Measurements from ENCODE around the gene ARHGAP4.

ARHGAP4 gene

DNA sequence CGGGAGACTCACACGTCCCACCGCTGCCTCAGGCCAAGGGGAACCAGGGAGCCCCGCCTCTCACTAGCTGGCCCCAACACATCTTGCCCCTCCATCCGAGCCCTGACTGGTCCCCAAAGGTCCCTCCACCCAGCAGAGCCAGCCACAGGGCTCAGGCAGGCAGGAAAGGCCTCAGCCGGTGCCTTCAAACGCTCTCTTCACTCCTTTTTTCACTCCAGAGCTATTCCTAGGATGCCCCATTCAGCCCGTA is 1.5 kb upstream of the ARHGAP4 start:
- ATAC-seq (peak; percentile 0), DNase-seq (no peak)

DNA sequence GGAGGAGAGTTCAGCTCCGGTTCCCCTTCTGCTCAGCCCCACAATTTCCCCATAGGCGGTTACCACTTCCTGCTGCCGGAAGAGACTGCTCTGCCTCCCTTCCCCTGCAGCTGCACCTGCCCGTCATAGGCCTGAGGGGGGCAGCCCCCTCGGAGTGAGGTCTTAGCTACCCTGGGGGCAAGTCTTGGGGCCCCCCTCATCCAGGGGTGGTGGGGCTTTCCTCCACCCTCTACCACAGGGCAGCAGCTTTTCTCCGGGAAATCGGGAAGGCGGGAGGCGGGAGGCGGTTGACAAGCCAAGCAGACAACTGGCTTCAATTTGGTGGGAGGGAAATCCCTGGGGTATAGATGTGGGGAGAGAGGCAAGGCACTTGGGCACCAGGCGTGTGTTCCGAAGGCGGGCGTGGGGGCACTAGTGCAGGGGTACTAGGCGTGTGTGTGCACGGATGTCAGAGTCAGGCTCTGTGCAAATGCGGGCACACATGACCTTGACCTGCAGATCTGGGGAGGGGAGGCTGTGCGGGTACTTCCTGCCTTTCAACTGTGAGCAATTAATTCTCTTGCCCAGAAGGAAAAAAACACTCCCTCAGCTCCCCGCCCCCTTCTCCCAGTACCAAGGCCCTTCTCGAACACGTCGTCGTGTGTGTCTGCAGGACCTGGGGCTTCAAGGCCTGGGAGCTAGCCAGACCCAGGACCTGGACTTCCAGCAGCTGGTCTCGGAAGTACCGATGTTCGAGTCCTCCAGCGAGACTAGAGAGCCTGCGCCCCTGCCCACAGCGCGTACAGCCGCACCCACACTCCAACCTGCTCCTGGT is 1.0 kb upstream of the ARHGAP4 start:
- DNase-seq = peak; percentile 76
- ATAC-seq = peak; percentile 47

DNA sequence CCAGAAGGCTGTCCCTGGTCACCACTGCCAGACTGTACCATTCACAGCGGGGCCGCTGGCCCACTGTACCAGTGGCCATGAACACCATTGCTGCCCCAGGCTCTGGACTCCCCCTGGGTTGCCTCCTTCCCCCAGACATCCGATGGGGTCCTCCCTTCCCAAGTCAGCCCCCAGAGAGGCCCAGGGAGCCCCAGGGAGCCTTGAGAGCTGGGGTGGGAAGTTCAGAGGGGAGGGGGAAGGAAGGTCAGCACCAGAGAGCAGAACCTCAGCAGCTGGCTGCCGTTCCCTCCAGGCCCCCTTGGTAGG is 441 bp upstream of the ARHGAP4 start:
- DNase-seq (no peak), ATAC-seq (peak; percentile 1)

DNA sequence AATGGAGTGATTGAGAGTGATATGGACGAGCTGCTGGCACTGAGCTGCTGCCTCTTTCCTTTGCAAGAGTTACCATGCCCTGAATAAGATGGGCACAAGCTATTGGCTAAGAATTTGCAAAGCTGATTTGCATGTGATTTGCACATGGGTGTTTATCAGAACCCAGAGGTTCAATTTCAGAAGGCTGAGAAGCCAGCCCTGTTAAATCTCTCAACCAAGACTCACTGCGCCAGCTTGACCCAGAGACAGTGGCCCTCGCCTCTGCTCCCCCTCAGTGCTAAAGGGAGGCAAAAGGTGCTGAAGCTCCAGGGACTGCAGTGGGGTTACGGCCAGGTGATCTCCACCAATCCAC is 701 bp downstream of the ARHGAP4 start:
- DNase-seq (no peak), ATAC-seq (no peak)

DNA sequence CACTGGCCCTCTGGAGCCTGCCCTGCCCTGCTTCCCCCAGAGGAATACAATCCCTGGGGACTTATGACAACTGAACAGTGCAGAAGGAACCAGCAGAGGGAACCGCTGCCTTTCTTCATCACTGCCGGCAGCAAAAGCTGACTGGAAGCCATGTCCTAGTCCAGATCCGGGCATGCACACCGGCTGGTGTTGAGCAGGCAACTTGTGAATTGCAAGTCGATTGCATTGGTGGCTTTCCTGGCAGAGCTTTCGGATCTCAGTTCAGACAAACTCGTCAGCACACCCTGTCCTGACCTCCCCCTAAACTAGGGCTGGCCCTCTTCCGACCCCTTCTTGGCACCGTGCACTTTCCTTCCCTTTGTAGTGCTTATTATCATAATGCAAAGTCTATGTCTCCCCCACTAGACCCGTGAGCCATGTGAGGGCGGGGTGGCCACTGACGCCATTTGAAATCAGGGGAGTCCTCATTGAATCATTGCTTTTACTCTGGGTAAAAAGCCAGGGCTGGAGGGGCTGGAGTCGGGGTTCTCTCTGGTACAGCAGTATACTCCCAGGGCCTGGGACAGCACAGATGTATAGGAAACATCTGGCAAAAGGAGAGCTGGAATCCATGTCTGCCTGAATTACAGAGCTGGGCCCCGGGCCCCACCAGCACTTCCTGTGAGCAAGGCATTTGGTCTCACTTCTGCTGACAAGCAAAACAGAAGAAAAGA is 1.8 kb downstream of the ARHGAP4 start:
- no peak for DNase-seq
- no peak for ATAC-seq

DNA sequence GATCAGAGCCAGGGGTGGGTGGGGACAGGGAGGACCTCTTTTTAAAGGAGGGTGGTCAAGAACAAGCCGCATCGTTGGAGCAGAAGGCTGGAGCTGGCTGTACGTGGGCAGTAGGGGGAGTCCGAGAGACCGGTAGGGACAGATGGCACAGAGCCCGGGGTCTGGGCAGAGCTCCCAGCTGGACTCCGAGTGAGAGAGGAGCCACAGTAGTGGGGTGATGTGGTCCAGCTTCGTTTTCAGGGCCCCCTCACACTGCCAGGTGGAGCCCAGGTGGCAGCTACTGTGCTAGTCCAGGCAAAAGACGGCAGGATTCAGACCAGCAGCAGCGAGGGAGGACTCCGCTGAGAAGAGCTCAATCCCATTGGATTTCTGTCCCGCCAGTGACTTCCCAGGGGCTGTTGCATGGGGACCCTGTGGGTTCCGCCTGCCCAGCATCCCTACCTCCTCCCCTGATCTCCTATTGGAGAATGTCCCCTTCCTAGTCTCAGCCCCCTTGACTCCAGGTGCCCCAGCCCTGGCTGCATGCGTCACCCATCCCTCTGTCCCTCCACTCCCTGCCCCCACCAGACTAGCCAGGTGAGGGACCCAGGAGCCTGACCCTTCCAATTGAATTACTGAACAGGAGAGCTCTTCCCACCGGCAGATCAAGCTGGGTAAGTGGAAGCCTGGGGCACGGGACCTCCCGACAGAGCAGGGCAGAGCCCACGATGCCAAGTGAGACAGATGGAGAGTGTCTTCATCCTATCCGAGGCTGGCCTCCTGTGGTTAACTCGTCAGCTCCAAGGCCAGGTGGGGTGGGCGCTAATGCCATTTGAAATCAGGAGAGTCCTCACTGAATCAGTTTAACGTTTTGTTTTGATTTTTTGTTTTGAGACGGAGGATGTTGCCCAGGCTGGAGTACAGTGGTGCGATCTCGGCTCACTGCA is 2.9 kb downstream of the ARHGAP4 start:
- no peak for ATAC-seq
- DNase-seq = no peak

DNA sequence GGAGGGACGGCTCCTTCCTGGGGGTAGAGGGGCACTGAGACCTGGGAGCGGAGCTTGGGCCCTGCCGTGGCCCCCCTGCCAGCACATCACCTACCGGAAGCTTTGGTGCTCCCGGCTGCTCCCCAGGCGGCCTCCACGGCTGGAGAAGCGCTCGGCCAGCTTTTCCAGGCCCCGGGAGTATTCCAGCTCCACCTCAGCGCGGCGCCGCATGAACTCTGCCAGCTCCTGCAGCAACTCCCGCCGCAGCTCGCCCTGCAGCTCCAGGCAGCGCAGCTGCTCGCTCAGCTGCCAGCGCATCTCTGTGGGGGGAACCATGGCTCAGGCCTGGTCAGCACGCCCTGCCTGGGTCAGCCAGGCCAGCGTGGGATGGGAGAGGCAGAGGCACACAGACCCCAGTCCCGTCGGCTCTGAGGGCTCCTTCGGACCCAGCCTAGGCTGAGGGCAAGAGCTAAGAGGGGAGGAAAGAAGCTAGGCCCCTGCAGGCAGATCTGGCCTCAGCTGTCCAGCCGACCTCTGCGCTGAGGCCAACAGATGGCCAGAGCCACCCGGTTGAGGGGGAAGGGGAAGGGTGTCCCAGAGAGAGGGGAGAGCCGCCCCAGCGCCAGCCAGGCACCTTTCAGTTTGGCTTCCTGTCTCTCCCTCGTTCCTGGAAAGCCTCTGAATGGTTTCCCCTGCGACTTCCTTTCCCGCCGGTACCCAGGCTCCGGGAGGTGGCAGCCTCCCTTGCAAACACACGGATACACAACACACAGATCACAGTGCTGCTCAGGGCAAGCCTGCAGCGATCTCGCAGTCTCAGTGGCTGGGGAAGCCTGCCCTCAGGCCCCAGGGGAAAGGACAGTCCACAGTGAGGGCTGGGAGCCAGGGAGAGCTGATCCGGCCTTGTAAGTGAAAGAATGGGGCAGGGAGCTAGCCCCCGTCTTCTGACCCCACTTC is 4.3 kb downstream of the ARHGAP4 start:
- DNase-seq (no peak), ATAC-seq (no peak)

DNA sequence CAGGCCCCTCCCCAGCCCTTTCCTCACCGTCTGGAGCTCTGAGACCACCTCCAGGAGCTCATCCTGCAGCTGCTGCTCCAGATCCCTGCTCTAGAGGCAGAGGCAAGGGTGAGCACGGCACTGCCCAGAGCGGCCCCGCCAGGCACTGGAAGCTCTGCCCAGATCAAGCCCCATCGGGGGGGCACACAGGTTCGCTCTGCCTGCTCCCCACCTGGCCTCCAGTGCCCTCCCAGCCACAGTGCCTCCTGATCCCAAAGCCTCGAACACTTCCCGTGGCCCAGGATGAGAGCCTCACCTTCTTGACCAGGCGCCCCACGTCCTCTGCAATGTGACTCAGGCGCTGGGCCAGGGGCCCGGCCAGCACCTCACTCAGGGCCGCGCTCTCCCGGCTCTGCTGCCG is 5.0 kb downstream of the ARHGAP4 start:
- no peak for ATAC-seq
- DNase-seq = no peak

DNA sequence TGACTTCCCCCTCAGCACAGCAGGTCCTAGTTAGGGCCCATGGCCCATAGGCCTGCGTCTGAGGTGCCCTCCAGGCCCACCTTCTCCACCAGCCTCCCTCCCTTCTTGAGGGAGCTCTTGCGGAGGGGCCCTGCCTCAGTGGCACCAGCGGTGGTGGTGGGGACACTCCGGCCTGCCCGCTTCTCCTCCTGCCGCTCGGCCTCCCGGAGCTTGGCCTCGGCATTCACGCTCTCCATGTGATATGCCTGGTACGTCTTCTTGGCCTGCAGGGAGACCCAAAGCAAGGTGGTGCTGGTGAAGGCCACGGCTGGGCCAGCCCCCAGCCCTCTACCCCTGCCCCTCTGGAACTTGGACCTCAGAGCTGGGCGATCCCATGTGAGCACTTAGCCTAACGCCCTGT is 5.5 kb downstream of the ARHGAP4 start:
- ATAC-seq = no peak
- no peak for DNase-seq

DNA sequence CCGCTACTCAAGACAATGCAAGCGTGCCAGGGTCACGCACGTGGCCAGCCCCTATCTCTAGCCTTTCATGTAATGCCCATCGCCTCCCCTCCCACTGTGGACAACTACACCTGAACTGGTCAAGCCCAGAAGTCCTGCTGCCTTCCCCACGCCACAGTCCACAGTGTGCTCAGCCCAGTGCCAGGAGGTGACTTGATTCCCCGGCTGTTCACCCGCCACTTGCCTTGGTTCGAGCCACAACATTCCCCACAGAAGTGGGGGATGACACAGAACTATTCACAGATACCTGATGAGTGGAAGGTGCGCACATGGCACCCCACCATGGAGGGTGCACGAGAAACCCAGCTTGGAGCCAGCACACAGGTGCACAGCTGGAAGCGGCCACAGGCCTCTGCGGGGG is 6.8 kb downstream of the ARHGAP4 start:
- ATAC-seq = no peak
- no peak for DNase-seq

DNA sequence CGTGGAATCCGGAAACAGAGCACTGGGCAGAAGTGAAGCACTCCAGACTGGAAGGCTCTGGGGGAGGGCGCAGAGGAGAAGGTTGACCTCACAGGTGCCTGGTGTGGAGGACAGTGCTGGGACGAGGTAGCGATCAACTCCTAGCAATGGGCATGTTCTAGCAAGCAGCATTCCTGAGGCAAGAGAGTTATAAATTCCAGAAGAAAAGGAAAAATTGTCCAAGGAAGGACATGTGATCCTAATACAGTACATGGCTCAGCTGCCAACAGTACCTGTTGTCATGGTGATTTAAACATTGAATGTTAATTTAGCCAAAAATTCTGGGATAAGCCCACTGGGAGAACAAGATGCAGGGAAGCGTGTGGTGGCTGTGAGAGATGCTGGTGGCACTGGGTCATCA is 8.2 kb downstream of the ARHGAP4 start:
- DNase-seq (no peak), ATAC-seq (no peak)

DNA sequence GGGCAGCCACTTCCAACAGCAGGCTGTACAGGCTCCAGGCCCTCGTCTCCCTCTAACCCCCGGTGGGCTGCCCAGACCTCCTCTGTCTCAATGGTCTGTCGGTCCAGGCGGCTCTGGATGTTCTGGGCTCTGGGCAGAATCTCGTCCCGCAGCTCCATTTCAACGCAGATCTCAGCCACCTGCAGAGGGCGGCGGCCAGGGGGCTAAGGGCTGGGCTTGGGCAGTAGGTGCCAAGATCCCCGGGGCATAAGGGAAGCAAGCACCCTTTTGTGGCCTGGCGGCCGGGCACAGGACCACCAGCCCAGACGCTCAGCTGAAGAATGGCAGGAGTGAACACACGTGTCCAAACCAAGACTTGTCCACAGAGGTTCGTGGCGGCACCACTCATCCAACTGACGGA is 12.4 kb downstream of the ARHGAP4 start:
- ATAC-seq = no peak
- DNase-seq = no peak

DNA sequence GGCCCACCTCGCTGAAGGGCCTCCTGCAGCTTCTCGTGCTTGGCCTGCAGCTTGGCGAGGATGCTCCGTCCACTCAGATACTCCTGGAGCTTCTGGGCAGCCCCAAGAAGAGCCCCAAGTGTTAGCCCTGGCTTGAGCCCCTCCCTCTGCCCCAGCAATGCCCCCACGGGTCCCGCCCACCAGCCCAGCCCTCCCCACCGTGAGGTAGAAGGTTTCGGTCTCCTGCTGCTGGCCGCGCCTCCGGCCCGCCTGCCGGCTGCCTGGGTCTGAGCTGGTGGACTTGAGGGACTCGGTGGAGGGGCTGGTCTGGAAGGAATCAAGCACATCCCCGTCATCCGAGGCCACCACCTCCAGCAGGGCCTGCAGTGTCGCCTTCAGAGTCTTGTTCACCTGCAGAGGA is 12.9 kb downstream of the ARHGAP4 start:
- ATAC-seq (no peak), DNase-seq (no peak)

DNA sequence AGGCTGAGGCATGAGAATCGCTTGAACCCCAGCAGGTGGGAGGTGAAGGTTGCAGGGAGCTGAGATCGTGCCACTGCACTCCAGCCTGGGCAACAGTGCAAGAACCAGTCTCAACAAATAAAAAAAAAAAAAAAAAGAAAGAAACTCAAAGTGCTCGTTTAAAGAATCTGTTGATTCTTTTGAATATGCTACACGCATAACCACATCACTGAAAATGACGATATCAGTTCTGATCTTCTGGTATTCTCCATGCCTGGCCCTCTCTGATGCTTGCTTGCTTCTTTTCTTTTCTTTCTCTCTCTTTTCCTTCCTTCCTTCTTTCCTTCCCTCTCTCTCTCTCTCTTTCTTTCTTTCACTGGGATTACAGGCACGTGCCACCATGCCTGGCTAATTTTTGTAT is 14.3 kb downstream of the ARHGAP4 start:
- DNase-seq = no peak
- ATAC-seq = no peak

DNA sequence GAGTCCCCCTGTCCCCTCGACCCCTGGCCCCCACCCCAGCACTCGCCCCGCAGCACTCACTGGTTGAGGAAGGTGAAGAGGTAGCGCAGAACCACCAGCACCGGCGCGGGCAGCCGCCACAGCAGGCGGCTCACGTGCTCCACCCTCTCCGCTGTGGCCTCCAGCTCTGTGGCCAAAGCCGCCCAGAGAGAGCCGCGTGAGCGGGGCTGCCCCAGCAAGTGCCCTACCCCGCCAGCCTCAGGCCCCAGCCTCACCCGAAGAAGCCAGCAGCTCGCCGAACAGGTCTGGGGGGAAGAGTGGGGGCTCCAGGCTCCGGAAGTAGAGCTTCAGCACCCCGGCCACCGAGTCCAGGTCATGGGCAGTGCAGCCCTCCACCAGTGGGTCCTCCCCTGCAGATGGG is 15.6 kb downstream of the ARHGAP4 start:
- no peak for DNase-seq
- no peak for ATAC-seq

DNA sequence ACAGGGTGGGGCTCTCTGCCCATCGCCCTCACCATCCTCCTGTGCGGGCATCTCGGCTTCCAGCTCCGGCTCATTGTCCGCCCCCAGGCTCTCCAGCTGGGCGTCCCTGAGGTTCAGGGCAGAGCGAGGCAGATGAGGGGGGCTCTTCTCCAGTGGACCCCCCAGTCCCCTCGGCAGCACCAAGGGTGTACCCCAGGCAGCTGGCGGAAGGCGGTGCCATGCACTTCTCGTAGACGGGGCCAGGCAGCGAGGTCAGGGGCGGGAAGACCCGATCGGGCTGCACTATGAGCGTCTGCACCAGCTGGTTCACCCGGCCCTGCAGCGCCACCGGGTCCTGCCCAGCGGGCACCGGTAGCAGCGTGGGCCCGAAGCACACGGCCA is 16.1 kb downstream of the ARHGAP4 start:
- no peak for DNase-seq
- no peak for ATAC-seq

DNA sequence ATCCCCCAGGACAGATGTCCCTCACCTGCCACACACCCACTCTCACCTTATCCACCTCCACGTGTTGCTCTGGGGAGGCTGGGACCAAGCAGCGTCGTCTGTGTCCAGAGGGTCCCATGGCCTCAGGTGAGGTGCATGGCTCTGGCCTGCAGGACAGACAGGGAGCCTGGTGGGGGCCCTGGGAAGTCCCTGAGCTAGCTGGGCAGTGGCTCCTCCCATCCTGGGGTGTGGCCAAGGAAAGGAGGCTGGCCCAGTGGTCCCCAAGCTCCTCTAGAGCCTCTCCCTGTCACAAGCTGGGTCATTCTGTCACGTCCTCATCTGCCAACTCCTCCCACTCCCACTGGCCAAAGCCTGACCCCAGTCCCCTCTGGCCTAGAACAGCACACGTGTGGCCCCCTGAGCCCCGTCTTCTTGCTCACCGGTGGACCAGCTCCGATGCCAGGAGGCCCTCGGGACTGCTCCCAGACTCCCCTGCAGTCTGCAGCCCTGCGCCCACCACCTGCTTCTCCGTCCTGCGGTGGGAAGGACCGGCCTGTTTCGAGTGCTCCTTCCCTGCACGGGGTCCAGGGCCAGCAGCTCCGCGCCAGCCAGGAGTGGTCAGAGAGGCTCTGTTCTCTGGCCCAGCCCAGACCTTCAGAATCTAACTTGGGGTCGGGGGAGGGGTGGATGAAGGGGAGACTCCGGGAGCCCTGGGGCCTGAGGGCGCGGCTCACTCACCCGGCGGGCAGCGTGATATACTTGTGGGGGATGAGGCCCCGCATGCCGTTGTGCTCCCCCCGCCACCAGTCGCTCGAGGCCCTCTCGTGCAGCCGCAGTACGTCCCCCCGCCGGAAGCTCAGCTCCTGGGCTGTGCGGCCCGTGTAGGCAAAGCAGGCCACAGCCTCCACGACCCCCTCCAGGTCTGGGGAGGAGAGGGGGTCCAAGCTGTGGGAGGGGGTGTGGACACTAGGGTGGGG is 16.8 kb downstream of the ARHGAP4 start:
- DNase-seq (no peak), ATAC-seq (no peak)

DNA sequence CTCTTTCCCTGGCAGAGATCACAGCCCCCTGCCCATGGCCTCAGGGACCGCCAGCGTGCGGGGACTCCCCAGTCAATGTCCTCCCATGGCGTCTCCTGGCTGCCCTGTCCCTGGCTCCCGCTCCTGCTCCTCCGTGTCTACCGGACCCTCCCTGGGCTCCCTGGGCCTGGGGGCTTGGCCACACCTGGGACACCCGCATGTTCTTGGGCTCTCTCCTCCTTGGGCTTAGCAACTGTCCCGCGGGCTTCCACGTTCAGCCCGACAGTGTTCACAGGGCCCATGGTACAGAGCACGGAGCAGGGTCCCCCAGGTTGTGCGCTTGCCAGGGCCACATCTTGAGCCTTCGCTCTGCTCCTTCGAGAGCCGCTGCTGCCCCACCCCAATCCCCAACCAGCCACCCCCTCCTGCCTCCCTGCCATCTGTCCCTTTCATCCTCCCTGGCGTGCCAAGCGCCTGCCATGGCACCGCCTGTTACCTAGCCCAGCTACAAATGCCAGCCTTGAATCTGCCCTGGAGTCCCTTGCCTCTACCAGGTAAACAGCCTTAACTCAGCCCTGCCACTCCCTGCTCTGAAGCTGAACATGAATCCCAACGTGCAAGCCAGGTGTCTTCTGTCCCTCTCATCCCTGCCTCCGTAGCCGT is 17.7 kb downstream of the ARHGAP4 start:
- ATAC-seq = no peak

DNA sequence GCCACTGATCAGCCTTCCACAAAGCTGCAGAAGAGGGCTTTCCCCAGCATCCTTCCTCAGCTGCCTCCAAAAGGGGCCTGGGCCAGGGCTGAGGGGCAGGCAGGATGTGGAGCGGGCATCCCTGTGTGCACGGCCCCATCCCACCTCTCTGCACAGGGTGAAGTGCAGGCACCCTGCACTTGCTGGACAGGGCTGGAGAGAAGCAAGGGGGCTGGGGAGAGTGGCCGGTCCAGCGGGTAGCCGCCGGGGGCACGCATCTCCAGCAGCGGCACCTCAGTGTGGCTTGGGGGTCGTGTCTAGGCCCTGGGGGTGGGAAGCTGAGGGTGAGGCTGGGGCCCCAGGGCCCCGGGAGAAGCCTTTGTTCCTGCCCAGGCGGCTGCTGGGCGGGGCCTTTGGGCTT is 18.6 kb downstream of the ARHGAP4 start:
- ATAC-seq (no peak), DNase-seq (no peak)

More for the DNA sequence above, 17.7 kb downstream of the ARHGAP4 start:
- no peak for DNase-seq

DNA sequence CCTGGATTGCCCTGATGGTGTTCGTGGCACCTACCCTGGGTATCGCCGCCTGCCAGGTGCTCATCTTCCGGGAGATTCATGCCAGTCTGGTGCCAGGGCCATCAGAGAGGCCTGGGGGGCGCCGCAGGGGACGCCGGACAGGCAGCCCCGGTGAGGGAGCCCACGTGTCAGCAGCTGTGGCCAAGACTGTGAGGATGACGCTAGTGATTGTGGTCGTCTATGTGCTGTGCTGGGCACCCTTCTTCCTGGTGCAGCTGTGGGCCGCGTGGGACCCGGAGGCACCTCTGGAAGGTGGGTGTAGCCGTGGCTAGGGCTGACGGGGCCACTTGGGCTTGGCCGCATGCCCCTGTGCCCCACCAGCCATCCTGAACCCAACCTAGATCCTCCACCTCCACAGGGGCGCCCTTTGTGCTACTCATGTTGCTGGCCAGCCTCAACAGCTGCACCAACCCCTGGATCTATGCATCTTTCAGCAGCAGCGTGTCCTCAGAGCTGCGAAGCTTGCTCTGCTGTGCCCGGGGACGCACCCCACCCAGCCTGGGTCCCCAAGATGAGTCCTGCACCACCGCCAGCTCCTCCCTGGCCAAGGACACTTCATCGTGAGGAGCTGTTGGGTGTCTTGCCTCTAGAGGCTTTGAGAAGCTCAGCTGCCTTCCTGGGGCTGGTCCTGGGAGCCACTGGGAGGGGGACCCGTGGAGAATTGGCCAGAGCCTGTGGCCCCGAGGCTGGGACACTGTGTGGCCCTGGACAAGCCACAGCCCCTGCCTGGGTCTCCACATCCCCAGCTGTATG is 19.7 kb downstream of the ARHGAP4 start:
- DNase-seq = peak; percentile 9

More for the DNA sequence above, 19.7 kb downstream of the ARHGAP4 start:
- peak; percentile 44 for ATAC-seq
